H1 (cell line): ENCODE measurements around the gene TPO. TPM values are rescaled to one million over a fixed set of nuclear protein-coding genes. Genes with fewer than 3 reads are reported as not detected.

ENCODE experiments used
- CTCF ChIA-PET: fragments of 300-600 bp; sonication (Branson Sonifier 250); formaldehyde crosslinking; loops from one replicate; lab custom pipeline; 2021; ENCODE audit not compliant: partially characterized antibody; lab: Charles Lee
- POLR2A ChIA-PET: fragments of 300-600 bp; sonication (Branson Sonifier 250); formaldehyde crosslinking; loops from one replicate; lab custom pipeline; 2021; ENCODE audit warnings: inconsistent platforms; ENCODE audit not compliant: partially characterized antibody; lab: Charles Lee
- DNase-seq, 2 experiments: peaks; one replicate each; pipeline versions ENCODE4 v3.0.0 to v3.0.0-alpha.2; 2010 to 2022; ENCODE audit warnings: low spot score in 2 of 2, low read depth in 1 of 2, mixed read lengths in 1 of 2
- FAIRE-seq: peaks from 2 replicates; lab custom pipeline; 2011; peaks lifted over from hg19 to GRCh38; lab: Jason Lieb, UNC
- H2AFZ ChIP-seq: 2 replicates; pipeline ENCODE4 v1.8.1; 2012; ENCODE audit warnings: low read length, inconsistent platforms
- H2AK5ac ChIP-seq: 2 replicates; pipeline ENCODE4 v1.6.1; 2013; ENCODE audit warnings: low read depth, low read length
- H2BK120ac ChIP-seq: replicated peaks from 2 replicates; pipeline ENCODE3; 2013; ENCODE audit warnings: low read depth, low read length, inconsistent platforms
- H2BK12ac ChIP-seq: 2 replicates; pipeline ENCODE4 v1.6.1; 2013; ENCODE audit warnings: low read depth, low read length
- H2BK15ac ChIP-seq: 2 replicates; pipeline ENCODE4 v1.6.1; 2013; ENCODE audit warnings: low read length
- H2BK20ac ChIP-seq: 2 replicates; pipeline ENCODE4 v1.6.1; 2013; ENCODE audit warnings: low read length
- H2BK5ac ChIP-seq: 2 replicates; pipeline ENCODE4 v1.6.1; 2013; ENCODE audit warnings: low read depth, low read length
- H3K14ac ChIP-seq: 2 replicates; pipeline ENCODE4 v1.6.1; 2013; ENCODE audit warnings: inconsistent platforms; ENCODE audit not compliant: insufficient read length
- H3K18ac ChIP-seq: 2 replicates; pipeline ENCODE4 v1.6.1; 2013; ENCODE audit warnings: low read length; ENCODE audit errors: extremely low read depth
- H3K23ac ChIP-seq: 2 replicates; pipeline ENCODE4 v1.6.1; 2013; ENCODE audit warnings: inconsistent platforms; ENCODE audit not compliant: insufficient read length
- H3K23me2 ChIP-seq: 2 replicates; pipeline ENCODE4 v1.6.1; 2013; ENCODE audit warnings: low read depth, low read length
- H3K27ac ChIP-seq: 2 replicates; pipeline ENCODE4 v1.6.1; 2011; ENCODE audit warnings: low read depth, low read length, inconsistent platforms
- H3K27me3 ChIP-seq, 4 experiments: replicated peaks in 1 of 4; 1 replicate in 1 of 4; 2 replicates in 3 of 4; pipeline versions ENCODE4 v1.6.1 to v1.8.1; 2011 to 2013; ENCODE audit warnings: low read length in 3 of 4, mild to moderate bottlenecking in 3 of 4, inconsistent platforms in 2 of 4, mixed read lengths in 2 of 4, moderate library complexity in 1 of 4; ENCODE audit not compliant: control insufficient read depth in 3 of 4, insufficient read depth in 3 of 4; ENCODE audit errors: extremely low read depth in 1 of 4
- H3K36me3 ChIP-seq, 4 experiments: 2 replicates each; pipeline versions ENCODE4 v1.6.1 to v1.8.1; 2011 to 2013; ENCODE audit warnings: mild to moderate bottlenecking in 4 of 4, low read length in 3 of 4, moderate library complexity in 2 of 4, control low read depth in 1 of 4, inconsistent platforms in 1 of 4; ENCODE audit not compliant: insufficient read depth in 4 of 4, control insufficient read depth in 2 of 4
- H3K4ac ChIP-seq: replicated peaks from 2 replicates; pipeline ENCODE3; 2013; ENCODE audit warnings: low read length, low read depth, mixed read lengths, inconsistent platforms; ENCODE audit not compliant: insufficient read length
- H3K4me1 ChIP-seq, 4 experiments: replicated peaks in 1 of 4; 1 replicate in 1 of 4; 2 replicates in 3 of 4; pipeline versions ENCODE4 v1.6.1 to v1.8.1; 2011 to 2013; ENCODE audit warnings: low read length in 3 of 4, inconsistent platforms in 2 of 4, mixed read lengths in 1 of 4; ENCODE audit not compliant: insufficient read depth in 4 of 4, control insufficient read depth in 3 of 4
- H3K4me2 ChIP-seq, 2 experiments: 2 replicates each; pipeline versions ENCODE4 v1.6.1 to v1.8.1; 2011 to 2013; ENCODE audit warnings: low read depth in 2 of 2, low read length in 2 of 2, control low read depth in 1 of 2, inconsistent platforms in 1 of 2, mild to moderate bottlenecking in 1 of 2; ENCODE audit not compliant: insufficient read depth in 1 of 2
- H3K4me3 ChIP-seq, 4 experiments: fragments of 200-600, 300-600 bp in 1 of 4; sonication (generic), shearing (Covaris generic), sonication (Bioruptor Twin) in 1 of 4; 2 replicates each; pipeline versions ENCODE4 v1.5.1 to v1.8.1; 2011 to 2016; ENCODE audit warnings: low read length in 4 of 4, low read depth in 3 of 4, control low read depth in 2 of 4, inconsistent platforms in 2 of 4, mild to moderate bottlenecking in 2 of 4, mixed read lengths in 1 of 4, moderate library complexity in 1 of 4; ENCODE audit not compliant: insufficient read depth in 2 of 4; ENCODE audit errors: extremely low read depth in 1 of 4
- H3K56ac ChIP-seq: replicated peaks from 2 replicates; pipeline ENCODE3; 2013; ENCODE audit warnings: low read depth, mild to moderate bottlenecking, mixed read lengths, low read length, inconsistent platforms; ENCODE audit not compliant: insufficient read length
- H3K79me1 ChIP-seq: 2 replicates; pipeline ENCODE4 v1.6.1; 2013; ENCODE audit warnings: low read depth, low read length, control low read depth
- H3K79me2 ChIP-seq, 2 experiments: 2 replicates each; pipeline versions ENCODE4 v1.6.1 to v1.8.1; 2012 to 2013; ENCODE audit warnings: low read length in 2 of 2, mild to moderate bottlenecking in 2 of 2, inconsistent platforms in 1 of 2; ENCODE audit not compliant: insufficient read depth in 2 of 2, control insufficient read depth in 1 of 2
- H3K9ac ChIP-seq, 4 experiments: replicated peaks in 1 of 4; 1 replicate in 1 of 4; 2 replicates in 3 of 4; pipeline versions ENCODE4 v1.6.1 to v1.8.1; 2011 to 2013; ENCODE audit warnings: low read depth in 3 of 4, low read length in 3 of 4, control low read depth in 2 of 4, mild to moderate bottlenecking in 2 of 4, moderate library complexity in 2 of 4, inconsistent platforms in 1 of 4; ENCODE audit errors: extremely low read depth in 1 of 4
- H3K9me3 ChIP-seq, 2 experiments: 2 replicates each; pipeline versions ENCODE4 v1.6.1 to v1.8.1; 2012 to 2013; ENCODE audit warnings: mild to moderate bottlenecking in 2 of 2, moderate library complexity in 2 of 2, control low read depth in 1 of 2, inconsistent platforms in 1 of 2, low read depth in 1 of 2, low read length in 1 of 2, mixed read lengths in 1 of 2; ENCODE audit not compliant: insufficient read depth in 2 of 2
- H4K20me1 ChIP-seq, 2 experiments: replicated peaks in 1 of 2; 2 replicates each; pipeline versions ENCODE3 to v1.8.1; 2011 to 2013; ENCODE audit warnings: inconsistent platforms in 2 of 2, low read length in 2 of 2, mild to moderate bottlenecking in 1 of 2; ENCODE audit not compliant: insufficient read depth in 2 of 2, control insufficient read depth in 1 of 2
- H4K5ac ChIP-seq: 2 replicates; pipeline ENCODE4 v1.6.1; 2013; ENCODE audit warnings: low read length, low read depth, mixed read lengths, inconsistent platforms; ENCODE audit not compliant: insufficient read length
- H4K8ac ChIP-seq: 2 replicates; pipeline ENCODE4 v1.8.0; 2013; ENCODE audit warnings: mild to moderate bottlenecking, moderate library complexity, low read length, inconsistent platforms; ENCODE audit not compliant: insufficient read depth; ENCODE audit errors: extremely low read depth
- H4K91ac ChIP-seq: replicated peaks from 2 replicates; pipeline ENCODE3; 2013; ENCODE audit warnings: low read length, mixed read lengths, inconsistent platforms; ENCODE audit not compliant: insufficient read length
- NANOG ChIP-seq: IDR thresholded peaks from 2 replicates; pipeline ENCODE4 v1.6.1; 2011; ENCODE audit warnings: low read length, low read depth, mild to moderate bottlenecking, inconsistent platforms; ENCODE audit not compliant: insufficient read depth, poor library complexity, severe bottlenecking
- WGBS, 2 experiments: shearing (Covaris generic) in 1 of 2; methylation state at CpG; one replicate each; pipeline versions ENCODE4 v1.1.6 to v1.1.7; 2013 to 2015; ENCODE audit warnings: low lambda C conversion rate in 2 of 2, mixed read lengths in 2 of 2, inconsistent platforms in 1 of 2, low coverage in 1 of 2, missing lambda C conversion rate in 1 of 2; ENCODE audit not compliant: insufficient replicate concordance in 2 of 2, insufficient coverage in 1 of 2, insufficient read length in 1 of 2; ENCODE audit errors: extremely low coverage in 1 of 2, missing lambda C conversion rate in 1 of 2; 5-methylcytosine and 5-hydroxymethylcytosine counted together
- polyA plus RNA-seq, 7 experiments: library from polyadenylated mRNA; depleted of rRNA in 3 of 7; stranded (reverse) in 5 of 7; unstranded in 2 of 7; fragments of >200 nt in 5 of 7; fragments of 200-250 nt in 2 of 7; gene quantifications; 1 replicate in 5 of 7; 2 replicates in 1 of 7; 4 replicates in 1 of 7; pipeline versions ENCODE4 v1.2.1 to v1.2.3, GENCODE V29; 2011 to 2013; ENCODE audit warnings: missing spikeins in 2 of 7, mixed read lengths in 2 of 7
- total RNA-seq: library from RNA; stranded (reverse); fragmentation: NEBNext Ultra II Directional; extraction: Animal tissue kit (Norgen Biotek cat#: 25700); gene quantifications from 2 replicates; pipeline ENCODE4 v1.2.1, GENCODE V29; 2021

TPO gene
- total and polyA plus RNA-seq, 2 of the 8 experiments (the other 6 are each of a cell fraction or from before 2014, with no cell fraction given) = not detected

DNA sequence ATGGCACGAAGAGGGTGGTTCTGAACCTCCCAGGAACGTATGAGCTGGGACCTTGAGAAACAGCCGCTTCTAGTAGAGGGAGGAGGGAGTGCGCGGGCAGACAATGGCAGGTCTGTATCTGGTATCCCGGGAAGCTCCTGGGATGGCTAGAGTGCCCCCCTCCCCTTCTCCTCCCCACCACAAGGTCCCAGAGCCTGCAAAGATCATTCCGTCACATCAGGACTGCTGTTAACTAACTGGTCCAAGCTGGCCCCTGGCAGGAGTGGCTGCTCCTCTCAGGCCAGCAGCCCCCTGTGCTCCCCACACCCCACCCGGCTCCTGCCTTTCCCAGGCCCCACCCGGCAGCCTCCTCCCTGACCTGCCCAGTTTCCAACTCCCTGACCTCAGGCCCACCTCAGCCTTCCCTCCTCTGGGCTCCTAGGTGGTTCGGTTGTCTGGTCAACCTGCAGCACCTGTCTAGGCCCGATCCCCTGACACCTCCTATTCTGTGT lies 75.0 kb downstream of the TPO start:
- no peaks in the 10 kb centered on the region for H3K23me2 ChIP-seq
- no peaks in the 10 kb centered on the region for H3K79me1 ChIP-seq
- H3K4ac ChIP-seq = no peak overlapping the region
- ChIA-PET POLR2A (no interaction called here), CTCF (interaction anchor here (0.9 to 1.2 kb wide), 4 partner anchors 8 to 242 kb away, joined by 3 to 5 read pairs (median 4); no protein-coding TSS in a partner anchor)
- no peaks in the 10 kb centered on the region for H4K20me1 ChIP-seq
- H3K27me3 ChIP-seq = no peaks in the 10 kb centered on the region
- no peak overlapping the region for H3K23ac ChIP-seq
- TF ChIP-seq NANOG = no peak
- H2BK15ac ChIP-seq = no peak overlapping the region
- H3K27ac ChIP-seq = no peak overlapping the region; the same call in 1 of the 2 replicates
- H3K4me1 ChIP-seq = peaks cover 0 to 4% (median 0%) of the 10 kb centered on the region in 4 experiments; a peak in 2 of 7 replicates
- H3K9me3 ChIP-seq = no peaks in the 10 kb centered on the region
- no peak overlapping the region for H2AK5ac ChIP-seq
- H3K36me3 ChIP-seq = no peaks in the 10 kb centered on the region
- H3K79me2 ChIP-seq = no peaks in the 10 kb centered on the region
- H3K4me3 ChIP-seq = no peak overlapping the region
- peak overlapping the region; percentile 14; the same call in 1 of the 2 replicates for H4K8ac ChIP-seq
- no peak overlapping the region for H2AFZ ChIP-seq
- peak overlapping the region; percentile 51 for H4K5ac ChIP-seq
- peak overlapping the region; percentile 98 for H4K91ac ChIP-seq
- H3K9ac ChIP-seq = no peak overlapping the region
- H3K4me2 ChIP-seq = no peak overlapping the region
- H2BK120ac ChIP-seq = no peak overlapping the region
- 0 out of 2 replicates have a peak overlapping the region, but pooled peaks have one; percentile 80 for H2BK12ac ChIP-seq
- DNase-seq = no peak
- no peak for FAIRE-seq
- H2BK5ac ChIP-seq = peak overlapping the region; percentile 98; the same call in 1 of the 2 replicates
- H3K14ac ChIP-seq = no peak overlapping the region
- H3K56ac ChIP-seq = no peak overlapping the region
- H2BK20ac ChIP-seq = no peak overlapping the region
- H3K18ac ChIP-seq = 0 out of 2 replicates have a peak overlapping the region, but pooled peaks have one; percentile 13
- WGBS, 2 experiments = 82% methylated on average over 8 of the region's 11 CpGs; no CpG with 5 or more reads in 1 of the 2 experiments
